ENCODE measurements around the gene NLN.

Gene NLN

DNA sequence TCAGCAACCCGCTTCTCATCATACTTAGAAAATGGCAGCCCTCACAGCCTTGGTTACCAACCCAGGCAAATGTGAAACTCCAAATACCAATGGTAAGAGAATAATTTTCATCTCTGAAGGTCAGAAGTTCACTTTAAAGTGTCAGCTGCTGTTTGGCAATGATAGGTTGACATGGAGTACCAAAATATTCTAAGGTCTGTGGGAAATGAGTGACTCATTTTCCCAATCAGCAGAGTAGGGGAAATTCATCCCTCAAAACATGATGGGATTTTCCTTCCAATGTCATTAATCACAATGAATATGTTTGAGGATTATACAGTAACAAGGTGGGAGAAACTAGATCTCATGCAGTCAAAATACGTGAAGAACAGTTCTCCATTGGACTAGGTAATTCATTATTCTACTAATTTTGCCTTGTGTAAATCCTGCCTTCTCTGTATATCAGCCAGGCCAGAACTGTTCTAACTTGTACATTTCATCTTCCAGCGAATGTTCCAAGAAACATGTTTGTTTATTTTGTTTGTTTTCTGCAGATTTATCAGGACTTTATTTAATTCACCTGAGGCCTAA, 151.3 kb downstream of the NLN start:
- DNase-seq (ENCODE audit: low spot score) = no peak

DNA sequence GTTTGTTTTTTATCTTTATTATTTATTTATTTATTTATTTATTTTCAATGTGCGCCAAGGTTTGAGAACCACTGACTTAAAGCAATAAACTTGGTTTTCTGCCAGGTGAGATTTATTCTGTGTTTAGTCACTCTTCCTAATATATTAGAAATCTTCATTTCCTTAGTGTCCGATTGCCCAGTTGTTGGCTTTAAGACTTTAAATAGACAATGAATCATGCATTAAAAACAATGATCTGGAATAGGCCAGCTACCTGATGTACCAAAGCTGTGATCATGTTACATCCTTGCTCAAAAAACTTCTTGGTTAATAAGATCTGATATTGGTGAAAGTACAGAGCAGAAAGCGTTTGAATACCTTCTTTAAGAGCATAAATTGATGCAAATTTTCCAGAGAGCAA, 152.2 kb downstream of the NLN start:
- DNase-seq (ENCODE audit: low spot score) = no peak

DNA sequence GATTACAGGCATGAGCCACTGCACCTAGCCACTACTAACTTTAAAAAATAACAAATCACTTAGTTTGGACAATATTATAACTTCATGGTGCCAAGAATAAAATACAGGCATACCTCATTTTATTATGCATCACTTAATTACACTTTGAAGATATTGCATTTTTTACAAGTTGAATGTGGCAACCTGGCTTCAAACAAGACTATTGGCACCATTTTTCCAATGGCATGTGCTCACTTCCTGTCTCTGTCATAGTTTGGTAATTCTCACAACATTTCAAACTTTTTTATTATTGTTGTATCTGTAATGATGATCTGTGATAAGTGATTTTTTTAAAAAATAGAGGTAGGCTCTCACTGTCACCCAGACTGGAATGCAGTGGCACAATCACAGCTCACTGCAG, 154.5 kb downstream of the NLN start:
- no peak for DNase-seq (ENCODE audit: low spot score)

DNA sequence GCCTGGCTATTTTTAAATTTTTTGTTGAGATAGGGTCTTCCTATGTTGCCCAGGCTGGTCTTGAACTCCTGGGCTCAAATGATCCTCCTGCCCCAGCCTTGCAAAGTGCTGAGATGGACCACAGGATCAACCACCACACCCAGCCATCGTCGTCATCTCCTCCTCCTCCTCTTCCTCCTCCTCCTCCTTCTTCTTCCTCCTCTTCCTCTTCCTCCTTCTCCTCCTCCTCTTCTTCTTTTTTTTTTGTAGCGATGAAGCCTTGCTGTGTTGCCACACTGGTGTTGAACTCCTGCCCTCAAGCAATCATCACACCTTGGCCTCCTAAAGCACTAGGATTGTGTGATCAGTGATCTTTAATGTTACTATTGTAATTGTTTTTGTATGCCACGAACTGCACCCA, 155.0 kb downstream of the NLN start:
- DNase-seq (ENCODE audit: low spot score) = no peak

All from LoVo (cell line).